Tibial artery (tissue), 4 donors: ENCODE measurements around the gene SMIM35.

Source experiments
- DNase-seq, 2 donors: peaks; one replicate each; pipeline ENCODE4 v3.0.0-alpha.2; 2019
- H3K27ac ChIP-seq, 2 donors: fragments of 200-600 bp; sonication (generic) in 1 of 2; 1 replicate in 1 of 2; 2 replicates in 1 of 2; pipeline ENCODE4 v1.5.1; 2018 to 2019; ENCODE audit warnings: mild to moderate bottlenecking in 1 of 2
- H3K27me3 ChIP-seq, 2 donors: fragments of 200-600 bp; sonication (generic) in 1 of 2; one replicate each; pipeline versions ENCODE4 v1.5.1 to v1.6.0; 2016 to 2019
- H3K36me3 ChIP-seq, 3 donors: fragments of 200-600 bp; sonication (generic) in 2 of 3; one replicate each; pipeline ENCODE4 v1.5.1; 2016 to 2019; ENCODE audit warnings: mild to moderate bottlenecking in 2 of 3
- H3K4me1 ChIP-seq, 4 donors: fragments of 200-600 bp; sonication (generic) in 2 of 4; 1 replicate in 3 of 4; 2 replicates in 1 of 4; pipeline ENCODE4 v1.5.1; 2016 to 2019
- H3K4me3 ChIP-seq, 2 donors: fragments of 200-600 bp; sonication (generic) in 1 of 2; 1 replicate in 1 of 2; 2 replicates in 1 of 2; pipeline ENCODE4 v1.5.1; 2018 to 2019; ENCODE audit warnings: mild to moderate bottlenecking in 2 of 2
- H3K9me3 ChIP-seq, 3 donors: fragments of 200-600 bp; sonication (generic) in 1 of 3; one replicate each; pipeline ENCODE4 v1.5.1; 2016 to 2019
- intact Hi-C: fragments of 100-400 bp; cut with DNase I; formaldehyde crosslinking; loops from one replicate; pipeline ENCODE4 v1.15.0; 2023; ENCODE audit warnings: low total_unique reads
- TF ChIP-seq, protein P1 (sequence below), 2 experiments: fragments of 200-600 bp in 1 of 2; fragments of 450-650 bp in 1 of 2; IDR thresholded peaks; one replicate each; pipeline ENCODE4 v1.5.1; 2017 to 2019; ENCODE audit warnings: antibody characterized with exemption in 2 of 2, mild to moderate bottlenecking in 1 of 2, moderate library complexity in 1 of 2

Gene SMIM35

DNA sequence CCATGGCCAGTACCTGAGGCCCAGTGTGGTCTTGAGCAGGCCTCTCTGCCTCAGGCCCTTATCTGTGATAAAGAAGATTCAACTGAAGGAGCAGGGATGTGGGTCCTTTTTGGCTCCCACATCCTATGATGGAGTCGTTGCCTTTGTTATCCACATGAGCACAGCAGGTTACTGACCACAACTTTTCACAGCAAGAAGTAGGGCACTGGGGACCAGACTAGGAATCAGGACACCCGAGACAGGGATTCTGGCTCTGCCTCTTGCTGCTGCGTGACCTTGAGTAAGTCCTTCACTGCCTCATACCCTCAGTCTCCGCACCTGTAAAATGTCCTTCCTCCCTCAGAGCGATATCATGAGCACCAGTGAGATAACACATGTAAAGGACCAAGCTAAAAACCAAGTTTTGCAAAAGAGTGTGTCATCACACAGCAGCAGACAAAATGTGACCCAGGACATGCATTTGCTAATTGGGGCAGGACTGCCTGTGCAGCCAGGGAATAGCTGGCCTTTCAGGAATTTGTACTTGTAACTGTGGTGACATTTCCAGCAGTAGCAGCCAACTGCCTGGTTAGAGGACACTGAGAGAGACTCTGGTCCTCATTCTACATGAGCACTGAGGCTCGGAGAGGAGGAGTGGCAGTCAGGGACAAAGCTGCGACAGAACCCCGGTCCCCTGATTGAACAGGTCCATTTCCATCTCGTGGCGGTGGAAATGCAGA, 13.2 kb upstream of the SMIM35 start:
- TF ChIP-seq, protein P1, sequence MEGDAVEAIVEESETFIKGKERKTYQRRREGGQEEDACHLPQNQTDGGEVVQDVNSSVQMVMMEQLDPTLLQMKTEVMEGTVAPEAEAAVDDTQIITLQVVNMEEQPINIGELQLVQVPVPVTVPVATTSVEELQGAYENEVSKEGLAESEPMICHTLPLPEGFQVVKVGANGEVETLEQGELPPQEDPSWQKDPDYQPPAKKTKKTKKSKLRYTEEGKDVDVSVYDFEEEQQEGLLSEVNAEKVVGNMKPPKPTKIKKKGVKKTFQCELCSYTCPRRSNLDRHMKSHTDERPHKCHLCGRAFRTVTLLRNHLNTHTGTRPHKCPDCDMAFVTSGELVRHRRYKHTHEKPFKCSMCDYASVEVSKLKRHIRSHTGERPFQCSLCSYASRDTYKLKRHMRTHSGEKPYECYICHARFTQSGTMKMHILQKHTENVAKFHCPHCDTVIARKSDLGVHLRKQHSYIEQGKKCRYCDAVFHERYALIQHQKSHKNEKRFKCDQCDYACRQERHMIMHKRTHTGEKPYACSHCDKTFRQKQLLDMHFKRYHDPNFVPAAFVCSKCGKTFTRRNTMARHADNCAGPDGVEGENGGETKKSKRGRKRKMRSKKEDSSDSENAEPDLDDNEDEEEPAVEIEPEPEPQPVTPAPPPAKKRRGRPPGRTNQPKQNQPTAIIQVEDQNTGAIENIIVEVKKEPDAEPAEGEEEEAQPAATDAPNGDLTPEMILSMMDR (IDR thresholded peaks at IDR 0.05) = no peak
- H3K4me1 ChIP-seq = no peaks in the 10 kb centered on the region
- H3K27ac ChIP-seq = no peak overlapping the region
- intact Hi-C loops = no loop called here
- no peak overlapping the region for H3K4me3 ChIP-seq
- DNase-seq = peak in 1 of 2 donors; percentile 29
- no peaks in the 10 kb centered on the region for H3K36me3 ChIP-seq
- H3K27me3 ChIP-seq = peaks cover 0 to 11% of the 10 kb centered on the region in 2 donors
- no peaks in the 10 kb centered on the region for H3K9me3 ChIP-seq

- Histone ChIP-seq H3K4me1 (no peaks in the 10 kb centered on the region), H3K9me3 (no peaks in the 10 kb centered on the region), H3K4me3 (no peak overlapping the region), H3K36me3 (no peaks in the 10 kb centered on the region), H3K27ac (no peak overlapping the region), H3K27me3 (peaks cover 0 to 7% of the 10 kb centered on the region in 2 donors)
- DNase-seq = peak in 1 of 2 donors; percentile 19
- intact Hi-C loops = no loop called here
- TF ChIP-seq, protein P1 (IDR thresholded peaks at IDR 0.05) = no peak
Observed at GRCh38 chr11:118098996-118099837, 12.5 kb upstream of the SMIM35 start.

GRCh38 chr11:118095967-118096367, 9.2 kb upstream of the SMIM35 start:
- DNase-seq = no peak
- TF ChIP-seq, protein P1 (IDR thresholded peaks at IDR 0.05) = no peak
- intact Hi-C loops = no loop called here
- Histone ChIP-seq H3K9me3 (no peaks in the 10 kb centered on the region), H3K27ac (no peak overlapping the region), H3K4me1 (no peaks in the 10 kb centered on the region), H3K27me3 (peaks cover 0 to 12% of the 10 kb centered on the region in 2 donors), H3K4me3 (no peak overlapping the region), H3K36me3 (no peaks in the 10 kb centered on the region)

GRCh38 chr11:118095493-118095892, 8.7 kb upstream of the SMIM35 start:
- H3K27ac ChIP-seq = no peak overlapping the region
- no peak overlapping the region for H3K4me3 ChIP-seq
- no peaks in the 10 kb centered on the region for H3K36me3 ChIP-seq
- H3K4me1 ChIP-seq = no peaks in the 10 kb centered on the region
- H3K27me3 ChIP-seq = peaks cover 0 to 13% of the 10 kb centered on the region in 2 donors
- intact Hi-C loops = no loop called here
- TF ChIP-seq, protein P1 (IDR thresholded peaks at IDR 0.05) = no peak
- no peak for DNase-seq
- no peaks in the 10 kb centered on the region for H3K9me3 ChIP-seq

GRCh38 chr11:118092907-118093571, 6.3 kb upstream of the SMIM35 start:
- Histone ChIP-seq H3K27me3 (peaks cover 0 to 9% of the 10 kb centered on the region in 2 donors), H3K4me3 (no peak overlapping the region), H3K4me1 (no peaks in the 10 kb centered on the region), H3K36me3 (no peaks in the 10 kb centered on the region), H3K9me3 (no peaks in the 10 kb centered on the region), H3K27ac (no peak overlapping the region)
- intact Hi-C loops = no loop called here
- DNase-seq = no peak
- TF ChIP-seq, protein P1 (IDR thresholded peaks at IDR 0.05) = no peak
